GM21737 (cell line): Measurements from ENCODE around the gene ABCC1.
"Not testable (repeated sequence)": the region's sequence is repeated elsewhere in the genome, so short reads cannot be mapped to it uniquely, and the experiment has no call there.

ENCODE experiments used
- ATAC-seq: cut with Tn5 transposase; IDR thresholded peaks from one replicate; pipeline ENCODE4 v1.9.1; 2021; ENCODE audit warnings: mild to moderate bottlenecking, moderate library complexity; ENCODE audit not compliant: unreplicated experiment

Gene ABCC1

DNA sequence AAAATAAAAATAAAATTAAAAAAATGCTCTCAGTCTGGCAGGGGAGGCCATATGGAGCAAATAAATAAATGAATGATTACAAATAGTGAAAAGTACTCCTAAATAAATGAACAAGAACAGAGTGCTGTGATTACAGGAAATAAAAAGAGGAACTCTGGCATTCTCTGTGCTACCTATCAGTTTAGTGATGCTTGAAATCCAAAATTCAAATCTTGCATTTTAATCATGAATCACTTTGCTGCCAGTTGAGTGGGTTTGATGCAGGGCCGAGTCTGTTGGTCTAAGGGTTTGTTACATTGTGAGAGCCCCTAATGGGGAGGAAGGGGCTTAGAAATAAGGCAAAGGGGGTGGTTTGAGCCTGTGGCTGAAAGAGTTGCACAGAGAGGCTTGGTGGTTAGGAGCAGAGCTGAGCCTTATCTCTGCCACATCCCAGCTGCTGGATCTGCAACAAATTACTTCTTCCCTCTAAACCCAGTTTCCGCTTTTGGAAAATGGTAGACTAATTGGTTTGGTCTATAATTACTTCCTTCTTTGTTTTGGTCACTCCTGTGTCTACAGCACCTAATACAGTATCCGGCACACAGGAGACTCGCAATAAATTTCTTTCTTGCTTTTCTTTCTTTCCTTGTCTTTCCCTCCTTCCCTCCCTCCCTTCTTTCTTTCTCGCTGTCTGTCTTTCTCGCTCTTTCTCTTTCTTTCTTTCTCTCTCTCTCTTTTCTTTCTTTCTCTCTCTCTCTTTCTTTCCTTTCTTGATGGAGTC lies 6.3 kb upstream of the ABCC1 start:
- ATAC-seq = no peak

GRCh38 chr16:15946257-15947044 lies 3.0 kb upstream of the ABCC1 start:
- no peak for ATAC-seq

- ATAC-seq = no peak
Measured at GRCh38 chr16:15947983-15948509, 1.4 kb upstream of the ABCC1 start.

GRCh38 chr16:15948532-15949209 lies 745 bp upstream of the ABCC1 start:
- ATAC-seq = peak; percentile 34

DNA sequence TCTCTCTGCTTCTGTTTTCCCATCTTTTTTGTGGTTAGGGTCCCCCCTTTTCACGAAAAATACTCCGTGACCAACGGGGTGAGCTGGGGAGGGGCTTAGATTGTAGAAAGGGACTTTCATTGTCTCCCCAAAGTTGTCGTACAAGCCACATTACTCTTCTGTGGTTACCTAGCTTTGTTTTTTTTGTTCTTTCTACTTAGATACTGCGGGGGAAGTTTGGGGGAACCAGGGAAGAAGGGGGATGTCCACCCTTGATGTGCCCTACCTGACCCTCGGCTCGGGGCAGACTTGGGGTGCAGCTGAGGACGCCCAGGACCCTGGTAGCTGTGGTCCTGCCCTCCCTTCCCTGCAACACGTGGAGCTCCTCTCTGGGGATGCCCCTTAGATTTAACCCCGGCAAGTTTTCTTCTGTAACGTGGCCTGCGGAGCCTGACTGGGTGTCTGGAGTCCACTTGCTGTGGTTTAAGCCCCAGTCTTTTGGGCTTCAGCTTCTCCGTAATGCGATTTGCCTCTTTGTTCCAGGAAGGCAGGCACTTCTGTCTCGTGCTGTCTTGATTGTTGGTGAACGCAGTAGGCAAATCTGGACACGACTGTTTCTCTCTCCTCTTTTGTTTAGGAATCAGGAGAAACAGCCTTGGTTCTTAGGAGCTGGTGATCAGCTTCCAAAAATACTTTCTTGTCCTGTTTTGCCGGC lies 892 bp downstream of the ABCC1 start:
- ATAC-seq = no peak

- no peak for ATAC-seq
Measured at GRCh38 chr16:15950869-15951268, 1.5 kb downstream of the ABCC1 start.

DNA sequence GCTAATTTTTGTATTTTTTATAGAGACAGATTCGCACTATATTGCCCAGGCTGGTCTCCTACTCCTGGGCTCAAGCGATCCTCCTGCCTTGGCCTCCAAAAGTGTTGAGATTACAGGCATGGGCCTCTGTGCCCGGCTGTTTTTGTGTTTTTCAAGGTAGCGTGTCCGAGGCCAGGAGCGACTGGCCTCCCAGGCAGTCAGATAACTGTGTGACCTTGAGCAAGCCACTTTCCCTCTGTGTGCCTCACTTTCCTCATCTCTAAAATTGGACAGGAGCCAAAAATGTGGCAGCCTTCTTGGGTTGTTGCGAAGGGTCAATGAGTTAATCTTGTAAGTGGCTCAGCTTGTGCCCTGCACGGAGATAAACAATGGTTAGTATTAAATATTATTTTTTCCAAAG lies 2.4 kb downstream of the ABCC1 start:
- ATAC-seq = no peak

DNA sequence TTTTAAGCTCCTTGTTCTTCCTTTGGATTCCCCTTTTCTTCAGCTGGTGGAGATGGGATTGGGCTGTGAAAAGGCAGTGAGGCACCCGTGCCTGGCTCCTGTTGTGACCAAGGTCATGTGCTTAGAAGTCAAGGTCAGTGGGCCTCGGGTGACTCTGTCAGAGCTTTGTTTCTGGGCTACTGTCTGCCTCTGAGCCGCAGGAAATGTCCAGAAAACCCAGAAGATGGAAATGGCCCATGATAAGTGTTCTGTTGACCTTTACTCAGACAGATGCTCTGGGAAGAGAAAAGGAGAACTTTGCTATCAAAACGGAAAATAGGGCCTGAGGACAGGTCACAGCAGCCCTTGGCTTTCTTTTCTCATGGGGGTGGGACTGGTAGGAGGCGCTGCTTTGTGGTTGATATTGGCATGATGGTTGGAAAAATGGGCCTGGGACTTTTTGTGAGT lies 2.9 kb downstream of the ABCC1 start:
- ATAC-seq = no peak

DNA sequence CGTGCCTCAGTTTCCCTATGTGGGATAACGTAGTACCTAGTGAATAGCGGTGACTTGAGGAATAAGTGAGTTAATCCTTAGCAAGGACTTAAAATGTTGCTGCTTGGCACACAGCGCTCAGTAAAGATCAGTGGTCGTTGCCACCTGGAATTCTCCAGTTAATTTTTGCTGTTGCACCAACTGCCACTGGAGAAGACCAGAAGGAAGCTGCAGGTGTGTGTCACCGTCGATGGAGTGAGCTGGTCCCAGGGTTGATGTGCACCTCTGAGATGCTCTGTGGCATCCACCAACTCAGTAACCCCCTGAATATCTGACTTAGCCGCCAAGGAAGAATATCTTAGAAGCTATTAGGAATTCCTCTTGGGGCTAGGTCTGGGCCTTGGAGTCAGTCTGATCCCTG lies 4.1 kb downstream of the ABCC1 start:
- no peak for ATAC-seq

- no peak for ATAC-seq
Measured at GRCh38 chr16:15953929-15954813, 4.8 kb downstream of the ABCC1 start.

DNA sequence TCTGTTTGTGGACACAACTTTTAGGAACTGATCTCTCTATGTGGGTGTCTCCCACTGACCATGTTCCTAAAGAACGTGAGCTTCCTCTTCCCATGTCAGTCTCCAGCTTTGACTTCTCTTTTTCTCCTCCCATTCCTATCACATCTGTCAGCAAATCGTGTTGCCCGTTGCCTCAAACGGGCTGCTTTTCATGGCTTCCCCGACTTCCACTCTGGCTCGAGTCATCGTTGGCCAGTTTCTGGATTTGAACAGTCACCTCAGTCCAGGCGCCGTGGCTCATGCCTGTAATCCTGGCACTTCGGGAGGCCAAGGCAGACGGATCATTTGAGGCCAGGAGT lies 5.4 kb downstream of the ABCC1 start:
- no peak for ATAC-seq

- ATAC-seq = no peak
Measured at GRCh38 chr16:15955425-15955824, 6.0 kb downstream of the ABCC1 start.

GRCh38 chr16:15956106-15956505 lies 6.7 kb downstream of the ABCC1 start:
- ATAC-seq = not testable (repeated sequence)

GRCh38 chr16:15958703-15959348 lies 9.4 kb downstream of the ABCC1 start:
- no peak for ATAC-seq

DNA sequence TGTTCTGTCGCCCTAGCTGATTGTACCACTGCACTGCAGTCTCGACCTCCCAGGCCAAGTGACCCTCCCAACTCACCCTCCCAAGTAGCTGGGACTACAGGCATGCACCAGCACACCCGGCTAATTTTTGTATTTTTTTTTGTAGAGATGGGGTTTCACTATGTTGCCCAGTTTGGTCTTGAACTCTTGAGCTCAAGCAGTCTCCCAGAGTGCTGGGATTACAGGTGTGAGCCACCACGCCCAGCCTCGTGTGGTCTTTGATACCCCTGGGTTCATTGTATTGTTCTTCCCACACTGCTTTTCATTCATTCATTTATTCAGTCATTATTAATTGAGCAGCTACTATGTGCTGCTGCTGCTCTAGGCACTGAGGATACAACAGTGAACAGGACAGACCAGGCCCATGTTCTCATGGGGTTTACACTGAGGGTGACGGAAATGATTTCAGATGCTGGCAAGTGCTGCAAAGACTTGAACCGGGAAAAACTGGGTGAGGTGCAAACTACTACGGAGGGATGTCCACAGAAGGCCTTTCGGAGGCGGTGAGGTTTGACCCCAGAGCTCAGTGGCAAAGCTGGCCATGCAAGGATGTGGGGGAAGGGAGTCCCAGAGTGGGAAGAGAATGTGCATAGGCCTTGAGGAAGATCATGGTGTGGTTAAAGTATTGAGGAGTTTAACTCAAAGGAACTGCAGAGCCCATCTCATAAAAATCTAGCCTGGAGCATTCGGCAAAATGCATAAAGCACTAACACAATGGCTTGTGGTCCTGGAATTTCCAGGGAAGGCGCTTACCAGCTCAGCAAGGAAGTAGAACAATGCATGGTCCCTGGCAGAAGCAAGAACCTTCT lies 10.9 kb downstream of the ABCC1 start:
- no peak for ATAC-seq

DNA sequence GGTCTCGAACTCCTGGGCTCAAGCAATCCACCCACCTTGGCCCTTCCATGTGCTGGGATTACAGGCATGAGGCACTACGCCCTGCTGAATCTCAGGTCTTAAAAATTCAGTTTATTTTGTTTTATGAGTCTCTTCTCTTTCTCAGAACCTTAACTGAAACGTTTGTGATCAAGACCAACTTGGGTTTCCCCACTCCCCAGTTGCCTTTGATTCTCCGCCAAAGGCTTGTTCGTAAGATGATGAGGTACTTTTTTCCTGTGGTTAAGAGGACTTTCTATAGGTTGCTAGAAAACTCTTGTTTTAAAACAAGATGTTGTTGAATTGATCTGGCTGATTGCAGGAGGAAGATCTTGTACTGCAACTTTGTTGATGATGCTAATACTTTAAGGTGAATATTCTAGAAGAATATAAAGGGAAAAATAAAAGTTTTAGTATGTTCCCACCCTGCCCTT lies 11.7 kb downstream of the ABCC1 start:
- ATAC-seq = peak; percentile 69

DNA sequence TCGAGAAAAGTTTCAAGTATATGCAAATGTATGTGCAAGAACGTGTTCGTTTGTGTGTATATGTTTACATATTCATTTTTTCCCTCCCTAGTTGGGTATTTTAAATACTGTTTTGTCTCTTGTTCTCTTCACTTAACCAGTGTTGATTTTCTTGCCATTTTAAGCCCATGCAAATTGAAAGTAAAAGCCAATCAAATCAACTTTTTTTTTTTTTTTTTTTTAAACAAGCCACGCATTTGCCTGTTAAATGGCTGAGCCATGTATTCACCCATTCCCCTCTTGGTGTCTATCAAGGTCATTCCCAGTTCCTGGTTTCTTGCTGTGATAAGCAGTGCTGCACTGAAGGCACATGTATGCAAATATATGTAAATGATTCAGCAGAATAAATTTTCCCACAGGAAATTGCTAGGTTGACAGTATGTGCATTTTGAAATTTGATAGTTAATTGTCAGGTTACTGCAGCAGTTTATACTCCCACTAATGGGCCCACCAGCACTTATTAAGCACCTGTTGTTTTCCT lies 12.2 kb downstream of the ABCC1 start:
- peak; percentile 28 for ATAC-seq

DNA sequence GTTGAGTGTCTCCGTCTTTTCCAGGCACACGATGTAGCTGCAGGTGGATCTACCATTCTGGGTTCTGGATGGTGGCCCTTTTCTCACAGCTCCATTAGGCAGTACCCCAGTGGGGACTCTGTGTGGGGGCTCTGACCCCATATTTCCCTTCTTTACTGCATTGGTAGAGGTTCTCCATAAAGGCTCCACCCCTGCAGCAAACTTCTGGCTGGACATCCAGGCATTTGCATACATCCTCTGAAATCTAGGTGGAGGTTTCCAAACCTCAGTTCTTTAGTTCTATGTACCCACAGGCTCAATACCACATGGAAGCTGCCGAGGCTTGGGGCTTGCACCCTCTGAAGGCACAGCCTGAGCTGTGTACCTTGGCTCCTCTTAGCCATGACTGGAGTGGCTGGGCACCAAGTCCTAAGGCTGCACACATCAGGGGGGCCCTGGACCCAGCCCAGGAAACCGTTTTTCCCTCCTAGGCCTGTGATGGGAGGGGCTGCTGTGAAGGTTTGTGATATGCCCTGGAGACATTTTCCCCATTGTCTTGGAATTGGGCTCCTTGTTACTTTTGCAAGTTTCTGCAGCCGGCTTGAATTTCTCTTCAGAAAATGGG lies 14.0 kb downstream of the ABCC1 start:
- no peak for ATAC-seq
